ENCODE results near the gene GIPR.

GIPR gene

GRCh38 chr19:45641274-45642105 is 26.5 kb upstream of the GIPR start:
- H3K4me3 ChIP-seq (ENCODE audit: low read length) = peak overlapping the region; percentile 48
- no peak; the same call in 1 of the 2 replicates for TF ChIP-seq CTCF (conservative IDR thresholded peaks at IDR 0.05; ENCODE audit: low read length)
- DNase-seq (ENCODE audit: low read depth) = peak; percentile 48

- no peak overlapping the region for H3K4me3 ChIP-seq (ENCODE audit: low read length)
- peak; percentile 98 for TF ChIP-seq CTCF (conservative IDR thresholded peaks at IDR 0.05; ENCODE audit: low read length)
- peak; percentile 64 for DNase-seq (ENCODE audit: low read depth)
Measured at GRCh38 chr19:45643024-45643926, 24.7 kb upstream of the GIPR start.

GRCh38 chr19:45643927-45644771 is 23.9 kb upstream of the GIPR start:
- TF ChIP-seq CTCF (conservative IDR thresholded peaks at IDR 0.05; ENCODE audit: low read length) = no peak
- DNase-seq (ENCODE audit: low read depth) = no peak
- no peak overlapping the region for H3K4me3 ChIP-seq (ENCODE audit: low read length)

GRCh38 chr19:45645068-45645630 is 22.9 kb upstream of the GIPR start:
- TF ChIP-seq CTCF (conservative IDR thresholded peaks at IDR 0.05; ENCODE audit: low read length) = no peak
- no peak for DNase-seq (ENCODE audit: low read depth)
- H3K4me3 ChIP-seq (ENCODE audit: low read length) = peak overlapping the region; percentile 62

- TF ChIP-seq CTCF (conservative IDR thresholded peaks at IDR 0.05; ENCODE audit: low read length) = no peak
- DNase-seq (ENCODE audit: low read depth) = peak; percentile 70
- H3K4me3 ChIP-seq (ENCODE audit: low read length) = peak overlapping the region; percentile 62
Measured at GRCh38 chr19:45645631-45646344, 22.2 kb upstream of the GIPR start.

GRCh38 chr19:45646345-45646698 is 21.7 kb upstream of the GIPR start:
- no peak for TF ChIP-seq CTCF (conservative IDR thresholded peaks at IDR 0.05; ENCODE audit: low read length)
- H3K4me3 ChIP-seq (ENCODE audit: low read length) = peak overlapping the region; percentile 62
- no peak for DNase-seq (ENCODE audit: low read depth)

Measured in AG10803 (cell line).